ENCODE data around the gene BRSK1.

- TF ChIP-seq, protein P1, sequence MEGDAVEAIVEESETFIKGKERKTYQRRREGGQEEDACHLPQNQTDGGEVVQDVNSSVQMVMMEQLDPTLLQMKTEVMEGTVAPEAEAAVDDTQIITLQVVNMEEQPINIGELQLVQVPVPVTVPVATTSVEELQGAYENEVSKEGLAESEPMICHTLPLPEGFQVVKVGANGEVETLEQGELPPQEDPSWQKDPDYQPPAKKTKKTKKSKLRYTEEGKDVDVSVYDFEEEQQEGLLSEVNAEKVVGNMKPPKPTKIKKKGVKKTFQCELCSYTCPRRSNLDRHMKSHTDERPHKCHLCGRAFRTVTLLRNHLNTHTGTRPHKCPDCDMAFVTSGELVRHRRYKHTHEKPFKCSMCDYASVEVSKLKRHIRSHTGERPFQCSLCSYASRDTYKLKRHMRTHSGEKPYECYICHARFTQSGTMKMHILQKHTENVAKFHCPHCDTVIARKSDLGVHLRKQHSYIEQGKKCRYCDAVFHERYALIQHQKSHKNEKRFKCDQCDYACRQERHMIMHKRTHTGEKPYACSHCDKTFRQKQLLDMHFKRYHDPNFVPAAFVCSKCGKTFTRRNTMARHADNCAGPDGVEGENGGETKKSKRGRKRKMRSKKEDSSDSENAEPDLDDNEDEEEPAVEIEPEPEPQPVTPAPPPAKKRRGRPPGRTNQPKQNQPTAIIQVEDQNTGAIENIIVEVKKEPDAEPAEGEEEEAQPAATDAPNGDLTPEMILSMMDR (IDR thresholded peaks at IDR 0.05), result no peak
- TF ChIP-seq ZFX (IDR thresholded peaks at IDR 0.05; ENCODE audit: borderline replicate concordance), result no peak
Measured at GRCh38 chr19:55244004-55244680, 39.7 kb upstream of the BRSK1 start.

Data from 22Rv1 (cell line).